ENCODE data around the gene IRAK1BP1. TPM values are rescaled to one million over a fixed set of nuclear protein-coding genes. Genes with fewer than 3 reads are reported as not detected.
A peak's percentile ranks its signal among the peaks of the same experiment; 100 is the strongest.
"Not testable (repeated sequence)": the region's sequence is repeated elsewhere in the genome, so short reads cannot be mapped to it uniquely, and the experiment has no call there.

The IRAK1BP1 gene
- total and polyA plus RNA-seq, 2 donors from 2014 or later: 6.1 to 6.6 TPM

DNA sequence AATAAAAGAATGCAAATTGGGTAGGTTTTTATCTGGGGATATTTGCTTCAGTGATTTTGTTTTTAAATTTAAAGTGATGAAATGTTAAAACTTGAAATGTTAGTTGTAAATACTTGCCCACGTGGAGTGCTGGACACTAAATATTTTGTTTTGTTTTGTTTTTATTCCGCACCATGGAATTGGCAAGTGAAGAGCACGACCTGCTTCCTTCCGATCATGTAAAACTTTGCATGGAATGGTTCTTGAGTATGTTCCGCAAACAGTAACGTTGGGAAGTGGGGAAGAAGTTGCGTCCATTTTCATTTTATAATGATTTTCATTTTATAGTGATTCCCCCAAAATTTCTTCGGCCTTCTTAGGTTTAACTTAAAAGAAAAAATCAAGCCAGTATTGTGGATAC, 765 bp downstream of the IRAK1BP1 start:
- FAIRE-seq: no peak
- Histone ChIP-seq H3K27ac (ENCODE audit: low read depth in 2 of 2, low read length in 2 of 2) (no peak overlapping the region), H3K4me1 (ENCODE audit: control insufficient read depth in 2 of 3, insufficient read depth in 2 of 3, low read depth in 1 of 3, low read length in 3 of 3) (peaks cover 0 to 8% (median 0%) of the 10 kb centered on the region in 3 donors), H3K4me3 (ENCODE audit: low read length in 3 of 3) (peak overlapping the region; percentile 91 to 99 (median 98)), H3K9me3 (ENCODE audit: control insufficient read depth in 2 of 3, insufficient read depth in 1 of 3, low read length in 3 of 3) (no peaks in the 10 kb centered on the region), H3K36me3 (ENCODE audit: control insufficient read depth in 2 of 3, insufficient read depth in 3 of 3, low read length in 3 of 3) (no peaks in the 10 kb centered on the region), H3K9ac (ENCODE audit: low read length in 3 of 3) (peak overlapping the region; percentile 50 to 97 (median 87)), H3K27me3 (ENCODE audit: control insufficient read depth, insufficient read depth, low read length) (no peaks in the 10 kb centered on the region)
- TF ChIP-seq, protein P1, sequence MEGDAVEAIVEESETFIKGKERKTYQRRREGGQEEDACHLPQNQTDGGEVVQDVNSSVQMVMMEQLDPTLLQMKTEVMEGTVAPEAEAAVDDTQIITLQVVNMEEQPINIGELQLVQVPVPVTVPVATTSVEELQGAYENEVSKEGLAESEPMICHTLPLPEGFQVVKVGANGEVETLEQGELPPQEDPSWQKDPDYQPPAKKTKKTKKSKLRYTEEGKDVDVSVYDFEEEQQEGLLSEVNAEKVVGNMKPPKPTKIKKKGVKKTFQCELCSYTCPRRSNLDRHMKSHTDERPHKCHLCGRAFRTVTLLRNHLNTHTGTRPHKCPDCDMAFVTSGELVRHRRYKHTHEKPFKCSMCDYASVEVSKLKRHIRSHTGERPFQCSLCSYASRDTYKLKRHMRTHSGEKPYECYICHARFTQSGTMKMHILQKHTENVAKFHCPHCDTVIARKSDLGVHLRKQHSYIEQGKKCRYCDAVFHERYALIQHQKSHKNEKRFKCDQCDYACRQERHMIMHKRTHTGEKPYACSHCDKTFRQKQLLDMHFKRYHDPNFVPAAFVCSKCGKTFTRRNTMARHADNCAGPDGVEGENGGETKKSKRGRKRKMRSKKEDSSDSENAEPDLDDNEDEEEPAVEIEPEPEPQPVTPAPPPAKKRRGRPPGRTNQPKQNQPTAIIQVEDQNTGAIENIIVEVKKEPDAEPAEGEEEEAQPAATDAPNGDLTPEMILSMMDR (IDR thresholded peaks at IDR 0.05; ENCODE audit: borderline replicate concordance, extremely low read depth, insufficient read depth): no peak
- DNase-seq: no peak
- intact Hi-C loops (cut with DNase I): no loop called here

DNA sequence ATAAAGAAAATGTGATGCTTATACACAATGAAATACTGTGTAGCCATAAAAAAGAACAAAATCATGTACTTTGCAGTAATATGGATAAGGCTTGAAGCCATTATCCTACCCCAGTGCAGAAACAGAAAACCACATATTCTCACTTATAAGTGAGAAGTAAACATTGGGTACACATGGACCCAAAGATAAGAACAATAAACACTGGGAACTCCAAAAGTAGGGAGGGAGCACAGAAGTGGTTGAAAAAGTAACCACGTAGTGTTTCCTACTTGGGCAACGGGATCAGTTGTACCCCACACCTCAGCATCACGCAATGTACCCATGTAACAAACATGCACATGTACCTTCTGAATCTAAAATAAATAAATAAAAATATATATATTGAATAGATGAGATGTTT, 8.2 kb downstream of the IRAK1BP1 start:
- FAIRE-seq (no peak), DNase-seq (no peak)
- Histone ChIP-seq H3K4me1 (ENCODE audit: control insufficient read depth in 2 of 3, insufficient read depth in 2 of 3, low read depth in 1 of 3, low read length in 3 of 3) (no peaks in the 10 kb centered on the region), H3K9me3 (ENCODE audit: control insufficient read depth in 2 of 3, insufficient read depth in 1 of 3, low read length in 3 of 3) (no peaks in the 10 kb centered on the region), H3K27me3 (ENCODE audit: control insufficient read depth, insufficient read depth, low read length) (no peaks in the 10 kb centered on the region), H3K27ac (ENCODE audit: low read depth in 2 of 2, low read length in 2 of 2) (no peak overlapping the region), H3K4me3 (ENCODE audit: low read length in 3 of 3) (no peak overlapping the region), H3K9ac (ENCODE audit: low read length in 3 of 3) (no peak overlapping the region), H3K36me3 (ENCODE audit: control insufficient read depth in 2 of 3, insufficient read depth in 3 of 3, low read length in 3 of 3) (peaks cover 0 to 2% (median 0%) of the 10 kb centered on the region in 3 donors)
- intact Hi-C loops (cut with DNase I): no loop called here
- TF ChIP-seq, protein P1 (IDR thresholded peaks at IDR 0.05; ENCODE audit: borderline replicate concordance, extremely low read depth, insufficient read depth): no peak

DNA sequence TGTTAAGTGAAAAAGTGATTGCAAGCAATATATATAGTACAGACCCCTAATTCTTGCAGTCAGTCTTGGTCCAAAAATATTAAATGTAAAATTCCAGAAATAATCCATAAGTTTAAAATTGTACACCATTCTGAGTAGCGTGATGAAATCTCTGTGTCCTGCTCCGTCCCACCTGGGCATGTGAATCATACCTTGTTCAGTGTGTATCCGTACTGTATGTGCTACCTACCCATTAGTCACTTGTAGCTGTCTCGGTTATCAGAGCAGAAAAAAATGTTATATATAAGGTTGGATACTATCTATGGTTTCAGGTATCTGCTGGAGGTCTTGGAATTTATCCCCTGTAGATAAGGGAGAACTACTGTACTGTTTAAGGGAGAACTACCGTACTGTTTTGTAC, 16.3 kb downstream of the IRAK1BP1 start:
- Histone ChIP-seq H3K9me3 (ENCODE audit: control insufficient read depth in 2 of 3, insufficient read depth in 1 of 3, low read length in 3 of 3) (no peaks in the 10 kb centered on the region), H3K27ac (ENCODE audit: low read depth in 2 of 2, low read length in 2 of 2) (no peak overlapping the region), H3K27me3 (ENCODE audit: control insufficient read depth, insufficient read depth, low read length) (no peaks in the 10 kb centered on the region), H3K4me3 (ENCODE audit: low read length in 3 of 3) (no peak overlapping the region), H3K36me3 (ENCODE audit: control insufficient read depth in 2 of 3, insufficient read depth in 3 of 3, low read length in 3 of 3) (peaks cover 0 to 4% (median 0%) of the 10 kb centered on the region in 3 donors), H3K4me1 (ENCODE audit: control insufficient read depth in 2 of 3, insufficient read depth in 2 of 3, low read depth in 1 of 3, low read length in 3 of 3) (no peaks in the 10 kb centered on the region), H3K9ac (ENCODE audit: low read length in 3 of 3) (no peak overlapping the region)
- DNase-seq (no peak), FAIRE-seq (no peak)
- TF ChIP-seq, protein P1 (IDR thresholded peaks at IDR 0.05; ENCODE audit: borderline replicate concordance, extremely low read depth, insufficient read depth): no peak
- intact Hi-C loops (cut with DNase I): no loop called here

DNA sequence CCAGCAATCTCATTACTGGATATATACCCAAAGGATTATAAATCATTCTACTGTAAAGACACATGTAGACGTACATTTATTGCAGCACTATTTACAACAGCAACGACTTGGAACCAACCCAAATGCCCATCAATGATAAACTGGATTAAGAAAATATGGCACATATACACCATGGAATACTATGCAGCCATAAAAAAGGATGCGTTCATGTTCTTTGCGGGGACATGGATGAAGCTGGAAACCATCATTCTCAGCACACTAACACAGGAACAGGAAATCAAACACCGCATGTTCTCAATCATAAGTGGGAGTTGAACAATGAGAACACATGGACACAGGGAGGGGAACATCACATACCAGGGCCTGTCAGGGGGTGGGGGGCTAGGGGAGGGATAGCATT, 22.6 kb downstream of the IRAK1BP1 start:
- H3K4me1 ChIP-seq (ENCODE audit: control insufficient read depth in 2 of 3, insufficient read depth in 2 of 3, low read depth in 1 of 3, low read length in 3 of 3); H3K27ac ChIP-seq (ENCODE audit: low read depth in 2 of 2, low read length in 2 of 2); H3K9ac ChIP-seq (ENCODE audit: low read length in 3 of 3); intact Hi-C loops (cut with DNase I); FAIRE-seq; H3K4me3 ChIP-seq (ENCODE audit: low read length in 3 of 3); H3K36me3 ChIP-seq (ENCODE audit: control insufficient read depth in 2 of 3, insufficient read depth in 3 of 3, low read length in 3 of 3); H3K9me3 ChIP-seq (ENCODE audit: control insufficient read depth in 2 of 3, insufficient read depth in 1 of 3, low read length in 3 of 3); H3K27me3 ChIP-seq (ENCODE audit: control insufficient read depth, insufficient read depth, low read length); DNase-seq: not testable (repeated sequence)
